ENCODE measurements around the gene EHMT2. TPM values are rescaled to one million over a fixed set of nuclear protein-coding genes. Genes with fewer than 3 reads are reported as not detected.

EHMT2 gene
- polyA plus RNA-seq, 1 donor (not counting 4 experiments of a cell fraction or from before 2014, with no cell fraction given) = 17.7 TPM

DNA sequence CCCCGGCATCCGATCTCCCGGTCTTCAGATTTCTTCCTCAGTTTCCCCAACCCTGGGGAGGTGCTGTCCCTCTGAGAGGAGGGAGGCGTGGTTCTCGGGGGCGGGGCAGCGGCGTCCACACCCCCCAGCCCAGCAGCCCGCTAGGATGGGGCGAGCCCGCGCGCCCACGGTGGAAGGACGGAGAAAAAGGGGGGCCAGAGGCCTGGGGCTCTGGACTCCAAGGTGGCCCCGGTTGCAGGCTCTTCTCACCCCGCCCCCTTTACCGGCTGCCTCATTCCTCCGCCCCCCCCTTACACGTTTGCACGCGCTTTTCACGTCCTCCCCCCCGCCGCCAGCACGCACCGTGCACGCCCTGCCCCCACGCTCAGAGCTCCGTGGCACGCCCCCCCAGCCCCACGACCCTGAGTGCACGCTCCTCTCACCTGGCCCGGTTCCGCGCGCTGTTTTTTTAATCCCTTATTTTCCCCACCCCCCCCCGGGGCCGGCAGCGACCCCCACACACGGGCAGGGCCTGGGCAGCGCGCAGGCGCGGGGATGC lies 4.0 kb upstream of the EHMT2 start:
- H4K20me1 ChIP-seq (ENCODE audit: control insufficient read depth, extremely low read depth, insufficient read depth, low read length) = no peaks in the 10 kb centered on the region
- peaks cover 13% of the 10 kb centered on the region for H3K4me1 ChIP-seq (ENCODE audit: control insufficient read depth, extremely low read depth, insufficient read depth, low read length)
- no peaks in the 10 kb centered on the region for H3K9me1 ChIP-seq (ENCODE audit: control insufficient read depth, extremely low read depth, insufficient read depth, low read length)
- no peaks in the 10 kb centered on the region for H3K27me3 ChIP-seq (ENCODE audit: control insufficient read depth, extremely low read depth, insufficient read depth, low read length)
- H3K4me3 ChIP-seq (ENCODE audit: control insufficient read depth in 2 of 3, extremely low read depth in 1 of 3, insufficient read depth in 2 of 3, low read depth in 1 of 3, low read length in 3 of 3) = peak overlapping the region; percentile 57 to 78 (median 71)
- no peak for DNase-seq (ENCODE audit: low read depth, low spot score)
- dilution Hi-C loops (cut with MboI; ENCODE audit: extremely low pct_ligation_motif_present, low sequenced_read_pairs) = no loop called here
- peak overlapping the region; percentile 63 for H3K9ac ChIP-seq (ENCODE audit: control insufficient read depth, extremely low read depth, insufficient read depth, low read length)
- no peak overlapping the region for H2AFZ ChIP-seq (ENCODE audit: control insufficient read depth, low read length)
- TF ChIP-seq, protein P1, sequence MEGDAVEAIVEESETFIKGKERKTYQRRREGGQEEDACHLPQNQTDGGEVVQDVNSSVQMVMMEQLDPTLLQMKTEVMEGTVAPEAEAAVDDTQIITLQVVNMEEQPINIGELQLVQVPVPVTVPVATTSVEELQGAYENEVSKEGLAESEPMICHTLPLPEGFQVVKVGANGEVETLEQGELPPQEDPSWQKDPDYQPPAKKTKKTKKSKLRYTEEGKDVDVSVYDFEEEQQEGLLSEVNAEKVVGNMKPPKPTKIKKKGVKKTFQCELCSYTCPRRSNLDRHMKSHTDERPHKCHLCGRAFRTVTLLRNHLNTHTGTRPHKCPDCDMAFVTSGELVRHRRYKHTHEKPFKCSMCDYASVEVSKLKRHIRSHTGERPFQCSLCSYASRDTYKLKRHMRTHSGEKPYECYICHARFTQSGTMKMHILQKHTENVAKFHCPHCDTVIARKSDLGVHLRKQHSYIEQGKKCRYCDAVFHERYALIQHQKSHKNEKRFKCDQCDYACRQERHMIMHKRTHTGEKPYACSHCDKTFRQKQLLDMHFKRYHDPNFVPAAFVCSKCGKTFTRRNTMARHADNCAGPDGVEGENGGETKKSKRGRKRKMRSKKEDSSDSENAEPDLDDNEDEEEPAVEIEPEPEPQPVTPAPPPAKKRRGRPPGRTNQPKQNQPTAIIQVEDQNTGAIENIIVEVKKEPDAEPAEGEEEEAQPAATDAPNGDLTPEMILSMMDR (optimal IDR thresholded peaks at IDR 0.05 in 1 of 3, IDR thresholded peaks at IDR 0.05 in 1 of 3, conservative IDR thresholded peaks at IDR 0.05 in 1 of 3; ENCODE audit: extremely low read depth in 1 of 3, insufficient read depth in 2 of 3, low read length in 3 of 3) = no peak
- TF ChIP-seq EZH2 (IDR thresholded peaks at IDR 0.05; ENCODE audit: low read length) = no peak
- H3K36me3 ChIP-seq (ENCODE audit: control insufficient read depth in 2 of 2, extremely low read depth in 1 of 2, insufficient read depth in 2 of 2, low read length in 2 of 2) = peaks cover 0 to 1% of the 10 kb centered on the region in 2 experiments
- H3K79me2 ChIP-seq (ENCODE audit: control insufficient read depth, insufficient read depth, low read length) = no peaks in the 10 kb centered on the region
- FAIRE-seq = no peak
- no peak overlapping the region for H3K27ac ChIP-seq (ENCODE audit: control insufficient read depth, insufficient read depth, low read length)
- H3K4me2 ChIP-seq (ENCODE audit: control insufficient read depth, extremely low read depth, insufficient read depth, low read depth, low read length) = peak overlapping the region; percentile 85
- no peaks in the 10 kb centered on the region for H3K9me3 ChIP-seq (ENCODE audit: control insufficient read depth, low read depth, low read length)

DNA sequence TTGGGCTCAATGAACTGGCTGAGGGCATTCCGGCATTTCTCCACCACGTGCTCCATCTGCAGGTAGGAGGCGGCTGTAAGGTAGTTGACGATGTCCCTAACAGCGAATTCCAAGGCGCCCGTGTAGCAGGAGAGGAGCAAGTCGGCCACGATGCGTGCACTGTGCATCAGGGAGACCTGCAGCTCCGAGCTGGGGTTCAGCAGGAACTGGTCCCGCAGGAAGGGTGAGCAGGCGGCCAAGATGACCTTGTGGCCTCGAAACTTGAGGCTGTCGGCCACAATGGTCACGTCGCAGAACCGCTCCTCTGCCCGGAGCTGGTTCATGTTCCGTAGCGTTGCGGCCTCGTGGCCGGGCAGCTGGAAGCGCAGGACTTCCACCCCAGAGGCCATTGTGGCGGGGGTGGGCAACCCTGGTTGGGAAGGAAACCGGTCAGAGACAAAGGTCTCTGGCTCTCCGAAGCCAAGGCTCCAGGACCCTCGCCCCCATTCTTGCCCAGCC lies 3.5 kb upstream of the EHMT2 start:
- no peak overlapping the region for H2AFZ ChIP-seq (ENCODE audit: control insufficient read depth, low read length)
- no peaks in the 10 kb centered on the region for H3K9me1 ChIP-seq (ENCODE audit: control insufficient read depth, extremely low read depth, insufficient read depth, low read length)
- no peaks in the 10 kb centered on the region for H4K20me1 ChIP-seq (ENCODE audit: control insufficient read depth, extremely low read depth, insufficient read depth, low read length)
- H3K27me3 ChIP-seq (ENCODE audit: control insufficient read depth, extremely low read depth, insufficient read depth, low read length) = no peaks in the 10 kb centered on the region
- DNase-seq (ENCODE audit: low read depth, low spot score) = no peak
- no peaks in the 10 kb centered on the region for H3K79me2 ChIP-seq (ENCODE audit: control insufficient read depth, insufficient read depth, low read length)
- peaks cover 1 to 2% of the 10 kb centered on the region in 2 experiments for H3K36me3 ChIP-seq (ENCODE audit: control insufficient read depth in 2 of 2, extremely low read depth in 1 of 2, insufficient read depth in 2 of 2, low read length in 2 of 2)
- no peak for FAIRE-seq
- peak overlapping the region; percentile 37 to 71 (median 57) for H3K4me3 ChIP-seq (ENCODE audit: control insufficient read depth in 2 of 3, extremely low read depth in 1 of 3, insufficient read depth in 2 of 3, low read depth in 1 of 3, low read length in 3 of 3)
- H3K9me3 ChIP-seq (ENCODE audit: control insufficient read depth, low read depth, low read length) = no peaks in the 10 kb centered on the region
- no peak overlapping the region for H3K27ac ChIP-seq (ENCODE audit: control insufficient read depth, insufficient read depth, low read length)
- H3K9ac ChIP-seq (ENCODE audit: control insufficient read depth, extremely low read depth, insufficient read depth, low read length) = no peak overlapping the region
- dilution Hi-C loops (cut with MboI; ENCODE audit: extremely low pct_ligation_motif_present, low sequenced_read_pairs) = no loop called here
- H3K4me1 ChIP-seq (ENCODE audit: control insufficient read depth, extremely low read depth, insufficient read depth, low read length) = peaks cover 13% of the 10 kb centered on the region
- TF ChIP-seq, protein P1 (optimal IDR thresholded peaks at IDR 0.05 in 1 of 3, IDR thresholded peaks at IDR 0.05 in 1 of 3, conservative IDR thresholded peaks at IDR 0.05 in 1 of 3; ENCODE audit: extremely low read depth in 1 of 3, insufficient read depth in 2 of 3, low read length in 3 of 3) = peak in 1 of 3 experiments; percentile 1
- TF ChIP-seq EZH2 (IDR thresholded peaks at IDR 0.05; ENCODE audit: low read length) = no peak
- H3K4me2 ChIP-seq (ENCODE audit: control insufficient read depth, extremely low read depth, insufficient read depth, low read depth, low read length) = peak overlapping the region; percentile 85
